ENCODE measurements around the gene CDH23. TPM values are rescaled to one million over a fixed set of nuclear protein-coding genes. Genes with fewer than 3 reads are reported as not detected.

Gene CDH23
- total RNA-seq, 1 experiment from 2014 or later, result 0.34 TPM

- H3K27me3 ChIP-seq (replicated peaks; ENCODE audit: control insufficient read depth, insufficient read depth, low read length), result no peaks in the 10 kb centered on the region
- no peak overlapping the region for H3K27ac Mint-ChIP-seq (ENCODE audit: unreplicated experiment)
- H3K36me3 Mint-ChIP-seq (ENCODE audit: insufficient read depth, unreplicated experiment), result no peaks in the 10 kb centered on the region
- TF ChIP-seq, protein P1, sequence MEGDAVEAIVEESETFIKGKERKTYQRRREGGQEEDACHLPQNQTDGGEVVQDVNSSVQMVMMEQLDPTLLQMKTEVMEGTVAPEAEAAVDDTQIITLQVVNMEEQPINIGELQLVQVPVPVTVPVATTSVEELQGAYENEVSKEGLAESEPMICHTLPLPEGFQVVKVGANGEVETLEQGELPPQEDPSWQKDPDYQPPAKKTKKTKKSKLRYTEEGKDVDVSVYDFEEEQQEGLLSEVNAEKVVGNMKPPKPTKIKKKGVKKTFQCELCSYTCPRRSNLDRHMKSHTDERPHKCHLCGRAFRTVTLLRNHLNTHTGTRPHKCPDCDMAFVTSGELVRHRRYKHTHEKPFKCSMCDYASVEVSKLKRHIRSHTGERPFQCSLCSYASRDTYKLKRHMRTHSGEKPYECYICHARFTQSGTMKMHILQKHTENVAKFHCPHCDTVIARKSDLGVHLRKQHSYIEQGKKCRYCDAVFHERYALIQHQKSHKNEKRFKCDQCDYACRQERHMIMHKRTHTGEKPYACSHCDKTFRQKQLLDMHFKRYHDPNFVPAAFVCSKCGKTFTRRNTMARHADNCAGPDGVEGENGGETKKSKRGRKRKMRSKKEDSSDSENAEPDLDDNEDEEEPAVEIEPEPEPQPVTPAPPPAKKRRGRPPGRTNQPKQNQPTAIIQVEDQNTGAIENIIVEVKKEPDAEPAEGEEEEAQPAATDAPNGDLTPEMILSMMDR (IDR thresholded peaks at IDR 0.05; ENCODE audit: insufficient read depth in 1 of 2, low read depth in 1 of 2, low read length in 1 of 2, severe bottlenecking in 1 of 2, unreplicated experiment in 1 of 2), result no peak
- intact Hi-C loops (cut with micrococcal nuclease; ENCODE audit: unreplicated experiment), result no loop called here
- H3K4me3 ChIP-seq (ENCODE audit: low read depth, low read length), result no peak overlapping the region
- no peaks in the 10 kb centered on the region for H3K4me1 Mint-ChIP-seq (ENCODE audit: low read depth, unreplicated experiment)
- ChIA-PET CTCF (interaction anchor here (1.6 kb wide), 1 partner anchor 9 kb away, joined by 3 read pairs; no protein-coding TSS in a partner anchor), POLR2A (no interaction called here)
- BruUV-seq (replicated peaks), result no TSS peak
- no peak overlapping the region for H3K4me3 Mint-ChIP-seq (ENCODE audit: unreplicated experiment)
- no peaks in the 10 kb centered on the region for H3K36me3 ChIP-seq (ENCODE audit: control insufficient read depth, insufficient read depth, low read length)
- no peak for DNase-seq
- peaks cover 4% of the 10 kb centered on the region for H3K27me3 Mint-ChIP-seq (ENCODE audit: insufficient read depth, unreplicated experiment)
- no peaks in the 10 kb centered on the region for H3K9me3 ChIP-seq
- no peaks in the 10 kb centered on the region for H3K9me3 Mint-ChIP-seq (ENCODE audit: unreplicated experiment)
- H3K4me1 ChIP-seq, result no peaks in the 10 kb centered on the region
Measured at GRCh38 chr10:71497763-71498326, 101.1 kb downstream of the CDH23 start.

DNA sequence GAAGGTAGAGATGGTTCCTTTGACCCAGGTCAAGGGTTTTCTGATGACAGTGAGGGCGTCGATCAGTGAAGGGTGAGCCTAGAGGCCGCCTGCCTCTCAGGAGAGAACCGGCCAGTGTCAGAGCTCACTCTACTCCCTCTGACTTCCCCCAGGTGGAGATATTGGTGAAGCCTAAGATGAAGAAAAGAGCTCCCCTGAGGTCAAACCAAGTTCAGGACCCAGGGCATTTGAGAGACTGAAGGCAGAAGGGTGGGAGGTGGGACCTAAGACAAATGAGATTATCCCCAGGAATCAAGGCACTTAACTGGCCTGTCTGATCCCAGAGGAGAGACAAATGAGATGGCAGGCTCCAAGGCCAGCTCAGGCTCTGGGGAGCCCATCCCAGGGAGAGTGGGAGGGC is 104.7 kb downstream of the CDH23 start:
- TF ChIP-seq, protein P1 (IDR thresholded peaks at IDR 0.05; ENCODE audit: insufficient read depth in 1 of 2, low read depth in 1 of 2, low read length in 1 of 2, severe bottlenecking in 1 of 2, unreplicated experiment in 1 of 2), result no peak
- peaks cover 4% of the 10 kb centered on the region for H3K27me3 Mint-ChIP-seq (ENCODE audit: insufficient read depth, unreplicated experiment)

DNA sequence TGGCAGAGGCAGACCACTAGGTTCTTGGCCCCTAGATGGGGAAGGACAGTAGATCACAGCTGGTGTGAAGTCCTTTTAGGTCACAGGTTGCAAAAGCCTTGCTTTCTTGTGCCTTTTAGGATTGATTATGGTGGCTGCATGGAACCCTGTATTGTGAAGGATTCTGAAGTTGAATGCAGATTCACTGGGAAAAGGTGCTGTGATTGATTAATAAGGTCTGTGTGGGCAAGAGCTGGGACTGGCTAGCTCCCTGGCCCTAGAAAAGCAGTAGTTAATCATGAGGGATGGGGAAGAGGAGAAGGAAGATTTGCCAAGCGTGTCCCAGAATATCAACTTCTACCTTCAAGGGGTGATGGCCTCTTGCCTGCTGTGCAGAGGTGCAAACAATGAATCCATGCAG is 105.5 kb downstream of the CDH23 start:
- Mint-ChIP-seq H3K27ac (ENCODE audit: unreplicated experiment) (no peak overlapping the region), H3K27me3 (ENCODE audit: insufficient read depth, unreplicated experiment) (peaks cover 4% of the 10 kb centered on the region), H3K4me3 (ENCODE audit: unreplicated experiment) (no peak overlapping the region), H3K36me3 (ENCODE audit: insufficient read depth, unreplicated experiment) (no peaks in the 10 kb centered on the region), H3K9me3 (ENCODE audit: unreplicated experiment) (no peaks in the 10 kb centered on the region), H3K4me1 (ENCODE audit: low read depth, unreplicated experiment) (peaks cover 7% of the 10 kb centered on the region)
- BruUV-seq (replicated peaks), result no TSS peak
- no peak overlapping the region for H3K4me3 ChIP-seq (ENCODE audit: low read depth, low read length)
- intact Hi-C loops (cut with micrococcal nuclease; ENCODE audit: unreplicated experiment), result no loop called here
- no peaks in the 10 kb centered on the region for H3K36me3 ChIP-seq (ENCODE audit: control insufficient read depth, insufficient read depth, low read length)
- CTCF ChIA-PET, result no interaction called here
- DNase-seq, result no peak
- POLR2A ChIA-PET, result no interaction called here
- no peaks in the 10 kb centered on the region for H3K9me3 ChIP-seq
- H3K4me1 ChIP-seq, result no peaks in the 10 kb centered on the region
- TF ChIP-seq, protein P1 (IDR thresholded peaks at IDR 0.05; ENCODE audit: insufficient read depth in 1 of 2, low read depth in 1 of 2, low read length in 1 of 2, severe bottlenecking in 1 of 2, unreplicated experiment in 1 of 2), result no peak
- no peaks in the 10 kb centered on the region for H3K27me3 ChIP-seq (replicated peaks; ENCODE audit: control insufficient read depth, insufficient read depth, low read length)

More for the DNA sequence above, 104.7 kb downstream of the CDH23 start:
- CTCF ChIA-PET, result interaction anchor here (1.1 kb wide), 1 partner anchor 69 kb away, joined by 5 read pairs; no protein-coding TSS in a partner anchor
- no peaks in the 10 kb centered on the region for H3K36me3 ChIP-seq (ENCODE audit: control insufficient read depth, insufficient read depth, low read length)
- H3K36me3 Mint-ChIP-seq (ENCODE audit: insufficient read depth, unreplicated experiment), result no peaks in the 10 kb centered on the region
- DNase-seq, result no peak
- H3K4me1 ChIP-seq, result no peaks in the 10 kb centered on the region
- H3K9me3 ChIP-seq, result no peaks in the 10 kb centered on the region
- H3K4me1 Mint-ChIP-seq (ENCODE audit: low read depth, unreplicated experiment), result peaks cover 7% of the 10 kb centered on the region
- no peak overlapping the region for H3K4me3 ChIP-seq (ENCODE audit: low read depth, low read length)
- POLR2A ChIA-PET, result no interaction called here
- no peaks in the 10 kb centered on the region for H3K9me3 Mint-ChIP-seq (ENCODE audit: unreplicated experiment)
- BruUV-seq (replicated peaks), result no TSS peak
- intact Hi-C loops (cut with micrococcal nuclease; ENCODE audit: unreplicated experiment), result no loop called here
- no peak overlapping the region for H3K27ac Mint-ChIP-seq (ENCODE audit: unreplicated experiment)
- no peaks in the 10 kb centered on the region for H3K27me3 ChIP-seq (replicated peaks; ENCODE audit: control insufficient read depth, insufficient read depth, low read length)
- H3K4me3 Mint-ChIP-seq (ENCODE audit: unreplicated experiment), result no peak overlapping the region

Measured in Caco-2 (cell line).